Stimulated activated CD4-positive, alpha-beta T cell treated with anti-CD3 and anti-CD28 coated beads, Interleukin-4, amount 100 ng/mL, for 1 hour (primary cell): ENCODE results near the gene C5orf47.

Source experiments
- DNase-seq: peaks from one replicate; pipeline ENCODE4 v3.0.0-alpha.2; 2020

The C5orf47 gene

GRCh38 chr5:174045470-174046025 is 56.6 kb downstream of the C5orf47 start, which contains the start of gene NSG2:
NSG2 (plus strand) TSS chr5:174045706; CDS start chr5:174046756, 1,050 bp downstream.
- peak; percentile 14 for DNase-seq

- no peak for DNase-seq
Observed at GRCh38 chr5:174046558-174046957, 57.6 kb downstream of the C5orf47 start.

GRCh38 chr5:174047472-174048099 is 58.6 kb downstream of the C5orf47 start:
- DNase-seq, result no peak

- DNase-seq, result no peak
Observed at GRCh38 chr5:174052636-174053035, 63.7 kb downstream of the C5orf47 start.

- DNase-seq, result no peak
Observed at GRCh38 chr5:174053905-174054304, 64.9 kb downstream of the C5orf47 start.
